HG03196 (cell line): ENCODE results near the gene DNAAF6.
A peak's percentile ranks its signal among the peaks of the same experiment; 100 is the strongest.
"Not testable (repeated sequence)": the region's sequence is repeated elsewhere in the genome, so short reads cannot be mapped to it uniquely, and the experiment has no call there.

Source experiments
- ATAC-seq: cut with Tn5 transposase; IDR thresholded peaks from one replicate; pipeline ENCODE4 v1.9.1; 2021; ENCODE audit not compliant: unreplicated experiment

DNAAF6 gene

DNA sequence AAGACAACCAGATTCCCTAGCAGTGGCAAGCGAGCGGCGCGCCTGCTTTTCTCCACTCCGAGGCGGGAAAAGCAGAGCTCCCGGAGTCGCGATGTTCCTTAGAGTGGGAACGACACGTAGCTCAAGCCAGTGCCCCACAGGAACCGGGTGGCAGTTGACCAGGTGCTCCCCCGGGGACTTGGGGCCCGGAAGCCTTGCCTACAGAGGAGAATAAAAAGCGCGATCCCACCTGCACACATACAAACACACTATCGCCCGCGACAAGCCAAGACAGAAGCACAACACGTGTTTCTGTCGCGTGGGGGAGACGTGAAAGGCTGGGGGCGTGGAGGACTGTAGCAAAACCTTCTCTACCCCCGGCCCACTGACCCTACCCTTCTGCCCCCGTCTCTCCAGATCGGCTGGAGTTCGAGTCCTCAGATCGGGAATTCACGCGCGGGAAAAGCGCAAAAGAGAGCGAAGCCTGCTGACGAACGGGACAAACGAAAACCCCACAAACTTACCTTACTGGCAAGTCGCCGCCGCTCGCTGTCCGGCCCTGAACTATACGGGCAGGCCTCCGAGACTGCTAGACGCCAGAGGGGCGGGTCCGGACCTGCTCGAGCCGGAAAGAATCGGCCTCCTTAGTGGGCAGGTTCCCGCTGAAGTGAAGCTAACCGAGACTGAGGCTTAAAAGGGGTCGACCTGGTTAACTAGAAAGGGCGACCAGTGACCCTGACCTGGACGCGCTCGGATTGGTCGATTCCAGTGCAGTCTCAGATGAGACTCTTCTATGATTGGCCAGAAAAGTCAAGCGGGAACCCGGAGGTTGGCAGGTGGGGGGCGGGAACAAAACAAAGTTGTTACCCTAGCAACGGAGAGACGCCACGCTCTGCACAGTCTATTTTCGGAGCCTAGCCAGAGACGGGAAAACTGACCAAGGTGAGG, at the start of gene DNAAF6, which contains the start of gene NUP62CL:
Gene DNAAF6 (plus strand): TSS at position 842 of the 927 bp plus-strand sequence. CDS start 6,265 bp downstream, outside the sequence.
Gene NUP62CL (minus strand): TSS at position 664 of the 927 bp plus-strand sequence. CDS start 31,287 bp downstream, outside the sequence.
- peak; percentile 97 for ATAC-seq

GRCh38 chrX:107157618-107158017, 48.8 kb upstream of the DNAAF6 start:
- ATAC-seq, result not testable (repeated sequence)

GRCh38 chrX:107167163-107167921, 39.1 kb upstream of the DNAAF6 start:
- no peak for ATAC-seq

DNA sequence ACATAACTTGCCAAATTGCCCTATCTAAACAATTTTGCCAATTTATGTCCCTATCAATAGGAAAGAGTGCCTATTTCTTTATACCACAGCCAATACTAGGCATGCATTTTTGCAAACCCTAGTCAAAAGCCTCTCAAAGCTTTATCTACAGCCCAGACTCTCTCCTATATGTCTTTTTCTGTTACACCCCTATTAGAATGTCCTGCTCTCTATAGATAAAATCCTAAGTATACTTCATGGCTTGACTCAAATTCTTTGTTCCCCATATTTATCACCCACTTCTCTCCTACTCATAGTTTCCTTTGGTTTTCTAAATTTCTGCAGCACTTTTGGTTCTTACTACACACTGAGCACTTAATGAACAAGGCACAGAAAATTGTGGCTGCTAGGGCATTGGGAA, 38.2 kb upstream of the DNAAF6 start:
- ATAC-seq, result no peak

DNA sequence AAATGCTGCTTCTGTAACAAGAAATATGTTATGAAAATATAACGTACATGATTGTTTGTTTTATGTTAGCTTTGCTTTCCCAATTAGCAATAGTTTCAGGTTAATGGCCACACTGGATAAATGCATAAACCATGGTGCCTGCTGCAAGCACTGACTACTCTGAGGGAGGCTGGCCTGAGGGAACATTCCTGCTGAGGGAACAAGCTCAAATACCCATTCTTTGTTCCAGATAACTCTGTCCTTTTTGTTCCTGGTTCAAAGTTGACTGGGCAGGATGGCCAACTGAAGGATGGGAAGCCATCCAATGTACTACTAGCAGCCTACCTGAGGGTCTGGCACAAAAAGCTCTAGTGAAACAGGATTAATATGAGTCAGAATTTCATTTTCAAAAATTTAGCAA, 37.7 kb upstream of the DNAAF6 start:
- no peak for ATAC-seq

DNA sequence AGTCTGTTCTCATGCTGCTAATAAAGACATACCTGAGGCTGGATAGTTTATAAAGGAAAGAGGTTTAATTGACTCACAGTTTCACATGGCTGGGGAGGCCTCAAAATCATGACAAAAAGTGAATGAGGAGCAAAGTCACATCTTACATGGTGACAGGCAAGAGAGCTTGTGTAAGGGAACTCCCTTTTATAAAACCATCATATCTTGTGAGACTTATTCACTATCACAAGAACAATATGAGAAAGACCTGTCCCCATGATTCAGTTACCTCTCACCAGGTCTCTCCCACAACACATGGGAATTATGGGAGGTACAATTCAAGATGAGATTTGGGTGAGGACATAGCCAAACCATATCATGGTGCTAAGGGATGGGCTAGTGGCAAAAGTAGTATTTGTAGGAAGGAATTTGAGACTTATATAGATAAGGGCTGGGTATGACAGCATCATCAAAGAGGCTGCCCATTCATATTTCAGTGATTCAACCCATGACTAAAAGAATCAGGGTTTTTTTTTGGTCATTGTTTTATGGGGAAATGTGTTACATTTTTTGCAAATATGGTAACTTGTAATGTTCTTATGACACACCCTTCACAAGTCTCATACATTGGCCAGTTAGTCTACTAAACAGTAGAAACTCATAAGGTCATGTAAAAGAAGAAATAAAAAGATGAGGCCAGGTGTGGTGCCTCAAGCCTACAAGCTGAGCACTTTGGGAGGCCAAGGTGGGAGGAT, 34.9 kb upstream of the DNAAF6 start:
- ATAC-seq, result no peak

GRCh38 chrX:107197319-107197718, 9.1 kb upstream of the DNAAF6 start:
- ATAC-seq, result no peak

- ATAC-seq, result not testable (repeated sequence)
Measured at GRCh38 chrX:107198074-107198473, 8.3 kb upstream of the DNAAF6 start.

DNA sequence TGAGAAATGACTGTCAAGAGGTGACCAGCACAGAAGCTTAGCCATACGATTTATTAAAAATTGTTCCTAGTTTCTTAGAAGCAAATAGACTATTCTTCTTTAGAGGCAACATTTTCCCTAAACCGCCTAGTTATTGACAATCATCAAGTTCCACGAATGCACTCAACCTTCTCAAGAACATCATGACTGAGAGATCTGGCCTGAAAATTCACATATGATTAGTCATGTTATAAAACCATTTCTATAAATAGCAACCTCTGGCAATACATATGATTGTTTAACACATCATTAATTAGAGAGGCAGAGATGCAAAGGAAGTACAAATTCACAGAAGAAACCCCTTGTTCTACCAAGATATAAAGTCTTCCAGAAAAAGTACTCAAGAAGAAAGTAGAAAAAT, 6.9 kb upstream of the DNAAF6 start:
- no peak for ATAC-seq

- no peak for ATAC-seq
Measured at GRCh38 chrX:107204068-107204605, 2.3 kb upstream of the DNAAF6 start.

DNA sequence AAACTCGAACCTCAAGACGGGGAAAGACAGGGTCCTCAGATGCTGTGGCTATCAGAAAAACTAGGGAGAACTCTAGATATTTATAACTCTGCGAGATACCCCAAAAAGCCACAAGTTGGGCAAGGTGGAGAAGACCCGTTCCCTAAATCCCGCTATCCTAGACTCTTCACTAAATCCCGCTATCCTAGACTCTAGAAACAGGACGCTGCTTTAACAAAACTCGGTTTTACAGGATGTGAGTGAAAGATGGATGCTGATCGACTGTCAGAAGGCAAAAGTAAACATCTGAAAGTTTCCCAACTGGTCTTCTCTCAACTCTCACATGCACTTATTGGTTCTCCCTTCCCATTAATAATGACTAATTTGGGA, 270 bp downstream of the DNAAF6 start:
- no peak for ATAC-seq

DNA sequence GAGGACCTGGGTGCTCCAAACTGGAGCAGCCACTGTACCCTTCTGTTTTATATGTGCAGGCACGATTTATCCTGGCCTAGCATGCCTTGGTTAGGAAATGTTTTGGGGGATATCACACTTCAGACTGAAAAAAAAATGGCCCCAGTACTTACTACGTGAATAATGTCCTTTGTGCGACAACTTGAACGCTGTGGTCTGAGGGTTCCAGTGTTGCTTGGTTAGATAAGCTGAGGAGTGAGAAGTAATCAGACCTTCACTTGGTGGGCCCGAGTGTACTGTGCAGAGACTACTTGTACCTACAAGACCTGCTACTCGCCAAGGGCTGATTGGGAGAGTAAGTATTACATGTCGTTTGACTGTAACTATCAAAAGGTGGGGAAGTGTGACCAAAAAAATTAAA, 678 bp downstream of the DNAAF6 start:
- ATAC-seq, result no peak

DNA sequence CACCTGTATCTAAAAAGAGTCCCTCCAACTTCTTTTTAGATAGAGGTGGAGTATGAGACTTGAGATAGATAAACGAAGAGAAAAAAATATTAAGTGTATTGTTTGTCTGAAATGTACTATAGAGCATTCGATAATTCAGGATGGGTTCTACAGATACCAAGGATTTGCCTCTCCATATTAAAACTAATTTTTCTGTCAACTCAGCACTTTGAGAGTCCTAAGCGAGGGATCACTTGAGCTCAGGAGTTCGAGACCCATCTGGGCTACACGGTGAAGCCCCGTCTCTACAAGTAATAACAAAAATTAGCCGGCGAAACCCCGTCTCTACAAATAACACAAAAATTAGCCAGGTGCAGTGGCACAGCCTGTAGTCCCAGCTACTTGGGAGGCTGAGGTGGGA, 1.5 kb downstream of the DNAAF6 start:
- no peak for ATAC-seq

GRCh38 chrX:107213477-107213876, 7.1 kb downstream of the DNAAF6 start:
- no peak for ATAC-seq

DNA sequence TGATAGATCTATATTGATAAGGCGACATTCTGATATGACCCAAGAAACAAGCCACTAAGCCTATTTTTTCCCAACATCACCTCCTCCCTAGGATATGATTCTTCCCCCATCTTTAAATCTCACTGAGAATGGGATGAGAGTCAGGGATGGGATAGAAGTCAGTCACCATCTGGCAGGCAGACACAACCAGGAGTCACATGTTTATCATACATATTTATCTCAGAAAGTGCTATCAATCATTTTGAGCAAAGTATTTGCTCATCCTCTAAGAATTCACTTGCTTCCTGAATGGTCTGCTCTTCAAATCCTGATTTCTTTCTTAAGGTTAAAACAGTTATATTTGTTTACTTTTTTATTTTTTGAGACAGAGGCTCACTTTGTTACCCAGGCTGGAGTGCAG, 20.3 kb downstream of the DNAAF6 start:
- ATAC-seq, result no peak

- no peak for ATAC-seq
Measured at GRCh38 chrX:107227780-107228485, 21.5 kb downstream of the DNAAF6 start.

GRCh38 chrX:107228486-107228819, 22.0 kb downstream of the DNAAF6 start:
- ATAC-seq, result no peak

DNA sequence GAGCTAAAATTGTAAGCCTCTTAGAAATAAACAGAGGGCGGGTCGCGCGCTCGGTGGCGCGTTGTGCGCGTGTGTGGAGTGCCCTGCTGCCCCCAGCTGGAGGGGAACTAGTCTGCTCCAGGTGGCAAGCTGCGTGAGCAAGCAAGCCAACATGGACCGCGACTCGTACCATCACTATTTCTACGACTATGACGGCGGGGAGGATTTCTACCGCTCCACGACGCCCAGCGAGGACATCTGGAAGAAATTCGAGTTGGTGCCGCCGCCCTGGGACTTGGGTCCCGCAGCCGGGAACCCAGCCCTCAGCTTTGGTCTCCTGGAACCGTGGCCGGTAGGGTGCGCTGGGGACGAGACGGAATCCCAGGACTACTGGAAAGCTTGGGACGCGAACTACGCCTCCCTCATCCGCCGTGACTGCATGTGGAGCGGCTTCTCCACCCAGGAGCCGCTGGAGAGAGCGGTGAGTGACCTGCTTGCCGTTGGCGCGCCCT, 66.1 kb downstream of the DNAAF6 start:
- no peak for ATAC-seq

DNA sequence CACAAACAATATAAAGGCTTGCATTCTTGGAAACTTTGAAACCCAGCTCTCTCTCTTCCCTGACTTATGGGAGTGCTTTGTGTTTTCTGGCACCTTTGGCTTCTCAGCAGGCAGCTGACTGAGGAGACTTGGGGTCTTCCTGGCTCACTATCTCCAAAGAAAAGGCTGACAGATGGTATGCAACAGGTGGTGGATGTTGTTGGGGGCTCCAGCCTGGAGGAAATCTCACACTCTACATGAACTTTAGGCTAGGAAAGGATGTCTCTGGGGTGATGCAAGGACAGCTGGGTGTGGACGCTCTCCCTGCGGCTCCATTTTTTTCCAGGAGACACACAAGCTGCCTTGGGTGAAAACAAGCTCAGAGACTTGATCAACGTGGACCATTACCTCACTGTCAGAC, 67.4 kb downstream of the DNAAF6 start:
- no peak for ATAC-seq

DNA sequence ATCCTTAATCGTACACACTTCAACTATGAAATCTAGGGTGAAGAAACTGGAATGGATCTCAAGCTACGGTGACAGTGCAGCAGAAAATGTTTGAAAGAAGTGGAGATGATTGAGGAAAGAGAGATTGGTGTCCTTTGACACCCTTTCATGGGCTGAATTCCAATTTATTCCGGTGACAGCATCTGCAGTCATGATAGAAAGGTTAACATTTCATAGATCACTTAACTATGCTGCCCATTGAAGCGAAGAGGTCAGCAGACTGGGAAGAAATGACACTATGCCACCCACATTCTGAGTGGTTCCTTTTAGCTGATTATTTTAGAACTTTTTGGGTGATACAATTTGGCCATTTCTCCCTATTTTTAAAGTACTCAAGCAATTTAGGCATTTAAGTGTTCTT, 82.3 kb downstream of the DNAAF6 start:
- no peak for ATAC-seq
